HepG2 (cell line): ENCODE data around the gene KANSL3. TPM values are rescaled to one million over a fixed set of nuclear protein-coding genes. Genes with fewer than 3 reads are reported as not detected.

Experiments used
- ARHGAP35 ChIP-seq: sonication (generic); formaldehyde crosslinking; IDR thresholded peaks from 2 replicates; pipeline ENCODE4 v1.9.0; 2022; ENCODE audit warnings: mild to moderate bottlenecking, inconsistent platforms, moderate library complexity, missing genetic modification reagents, borderline replicate concordance
- ASH2L ChIP-seq: fragments of 300-600, 200-600 bp; sonication (generic); IDR thresholded peaks from 2 replicates; pipeline ENCODE4 v1.7.0; 2017; ENCODE audit warnings: low read depth, mild to moderate bottlenecking, moderate library complexity, mixed read lengths, low read length; ENCODE audit not compliant: insufficient read length
- HMG20A ChIP-seq: IDR thresholded peaks from 2 replicates; pipeline ENCODE4 v1.6.1; 2016; ENCODE audit warnings: borderline replicate concordance
- HNF1A ChIP-seq, 2 experiments: sonication (generic) in 1 of 2; formaldehyde crosslinking in 1 of 2; IDR thresholded peaks; 2 replicates each; pipeline versions ENCODE4 v1.4.0 to v1.6.1; 2016 to 2020; ENCODE audit warnings: borderline replicate concordance in 1 of 2, low read depth in 1 of 2, mild to moderate bottlenecking in 1 of 2, missing genetic modification reagents in 1 of 2
- ISX ChIP-seq: sonication (generic); formaldehyde crosslinking; conservative IDR thresholded peaks from 2 replicates; pipeline ENCODE4 v1.5.0; 2020; ENCODE audit warnings: missing genetic modification reagents
- MTERF4 ChIP-seq: sonication (generic); formaldehyde crosslinking; IDR thresholded peaks from 2 replicates; pipeline ENCODE4 v1.8.0; 2023; ENCODE audit warnings: mild to moderate bottlenecking, missing genetic modification reagents
- PAF1 ChIP-seq: IDR thresholded peaks from 2 replicates; pipeline ENCODE4 v1.6.1; 2016; ENCODE audit warnings: missing genetic modification reagents, missing compliant biosample characterization
- PCBP2 ChIP-seq: fragments of 200-400 bp; formaldehyde crosslinking; optimal IDR thresholded peaks from 2 replicates; pipeline ENCODE3; 2018; ENCODE audit warnings: low read length, low read depth; ENCODE audit not compliant: poor library complexity, severe bottlenecking
- RBAK ChIP-seq: sonication (generic); formaldehyde crosslinking; IDR thresholded peaks from 2 replicates; pipeline ENCODE4 v1.5.1; 2020; ENCODE audit warnings: mild to moderate bottlenecking, missing genetic modification reagents
- RBM22 ChIP-seq: fragments of 200-400 bp; formaldehyde crosslinking; optimal IDR thresholded peaks from 2 replicates; pipeline ENCODE3; 2017; ENCODE audit warnings: mild to moderate bottlenecking, low read length, moderate library complexity
- SMAD1 ChIP-seq: sonication (generic); formaldehyde crosslinking; IDR thresholded peaks from 2 replicates; pipeline ENCODE4 v1.4.0; 2020; ENCODE audit warnings: missing genetic modification reagents, low read depth, mild to moderate bottlenecking, borderline replicate concordance
- XBP1 ChIP-seq: sonication (generic); formaldehyde crosslinking; IDR thresholded peaks from 2 replicates; pipeline ENCODE4 v1.5.0; 2020; ENCODE audit warnings: missing genetic modification reagents
- ZFP82 ChIP-seq: sonication (generic); formaldehyde crosslinking; IDR thresholded peaks from 2 replicates; pipeline ENCODE4 v1.5.1; 2020; ENCODE audit warnings: mild to moderate bottlenecking, missing genetic modification reagents, borderline replicate concordance
- ZHX2 ChIP-seq, 2 experiments: sonication (generic) in 1 of 2; formaldehyde crosslinking in 1 of 2; IDR thresholded peaks; 2 replicates each; pipeline versions ENCODE4 v1.6.1 to v1.9.0; 2014 to 2022; ENCODE audit warnings: antibody characterized with exemption in 1 of 2, borderline replicate concordance in 1 of 2, inconsistent platforms in 1 of 2, low read depth in 1 of 2, missing genetic modification reagents in 1 of 2
- ZNF160 ChIP-seq: sonication (generic); formaldehyde crosslinking; IDR thresholded peaks from 2 replicates; pipeline ENCODE4 v1.8.0; 2022; ENCODE audit warnings: mild to moderate bottlenecking, inconsistent platforms, missing genetic modification reagents
- ZNF598 ChIP-seq: sonication (generic); formaldehyde crosslinking; IDR thresholded peaks from 2 replicates; pipeline ENCODE4 v1.5.1; 2020; ENCODE audit warnings: mild to moderate bottlenecking, missing genetic modification reagents, borderline replicate concordance
- polyA plus RNA-seq, 8 experiments: library from polyadenylated mRNA; depleted of rRNA in 3 of 8; stranded (reverse) in 7 of 8; unstranded in 1 of 8; fragments of >200 nt; fragmentation: Illumina TruSeq in 4 of 8; extraction: Trizol in 4 of 8; gene quantifications; 2 replicates each; pipeline versions ENCODE4 v1.2.1 to v1.2.3, GENCODE V29; 2011 to 2016; ENCODE audit warnings: low read depth in 4 of 8, missing spikeins in 1 of 8, mixed read lengths in 1 of 8; ENCODE audit not compliant: insufficient read depth in 1 of 8
- total RNA-seq, 5 experiments: library from RNA; depleted of rRNA; stranded (reverse); fragments of >200 nt; fragmentation: Illumina TruSeq; extraction: Trizol; gene quantifications; 2 replicates each; pipeline ENCODE4 v1.2.3, GENCODE V29; 2016; ENCODE audit warnings: low read depth in 1 of 5

Gene KANSL3
- total and polyA plus RNA-seq, 2 of the 13 experiments (the other 11 are each of a cell fraction or from before 2014, with no cell fraction given), result 20.8 to 37.3 TPM

- TF ChIP-seq HNF1A (IDR thresholded peaks at IDR 0.05; ENCODE audit: low read depth), result no peak
- no peak for TF ChIP-seq HNF1A (CRISPR knock-in tag; IDR thresholded peaks at IDR 0.05; ENCODE audit: borderline replicate concordance)
- TF ChIP-seq ISX, result no peak
- no peak for TF ChIP-seq PCBP2
- TF ChIP-seq ZHX2 (IDR thresholded peaks at IDR 0.05; ENCODE audit: low read depth), result no peak
- no peak for TF ChIP-seq ZHX2 (CRISPR knock-in tag; IDR thresholded peaks at IDR 0.05; ENCODE audit: borderline replicate concordance)
- no peak for TF ChIP-seq XBP1 (CRISPR knock-in tag)
- no peak for TF ChIP-seq ZNF160 (CRISPR knock-in tag)
- TF ChIP-seq PAF1 (CRISPR knock-in tag), result no peak
- peak; percentile 71 for TF ChIP-seq ASH2L
- TF ChIP-seq ZNF598 (CRISPR knock-in tag), result peak; percentile 61; the same call in 1 of the 2 replicates
- 0 out of 2 replicates have a peak, but pooled peaks have one; percentile 21 for TF ChIP-seq RBAK (CRISPR knock-in tag)
- no peak for TF ChIP-seq RBM22
- TF ChIP-seq HMG20A (CRISPR knock-in tag), result no peak
- TF ChIP-seq SMAD1, result peak; percentile 79
- no peak for TF ChIP-seq ZFP82
- TF ChIP-seq MTERF4 (CRISPR knock-in tag), result no peak
- peak; percentile 68; the same call in 1 of the 2 replicates for TF ChIP-seq ARHGAP35 (CRISPR knock-in tag)
Measured at GRCh38 chr2:96685577-96686459, 47.7 kb upstream of the KANSL3 start (continued).
